ENCODE results near the gene SPECC1.
"Not testable (repeated sequence)": the region's sequence is repeated elsewhere in the genome, so short reads cannot be mapped to it uniquely, and the experiment has no call there.

Gene SPECC1

GRCh38 chr17:20315311-20315710 is 306.2 kb downstream of the SPECC1 start:
- no peaks in the 10 kb centered on the region for H3K27me3 ChIP-seq (ENCODE audit: insufficient read depth, low read length)
- no peak overlapping the region for H3K14ac ChIP-seq (ENCODE audit: low read length)
- H2BK120ac ChIP-seq (ENCODE audit: insufficient read depth, low read length, poor library complexity) = no peak overlapping the region
- no peak overlapping the region for H3K4me3 ChIP-seq (ENCODE audit: low read depth, low read length)
- no peak overlapping the region for H3K4ac ChIP-seq (ENCODE audit: low read depth, low read length)
- no peak for DNase-seq
- no peak overlapping the region for H3K27ac ChIP-seq (ENCODE audit: low read depth, low read length)
- H4K8ac ChIP-seq (ENCODE audit: low read depth, low read length) = no peak overlapping the region
- no peak overlapping the region for H3K9ac ChIP-seq (ENCODE audit: low read length)
- no peaks in the 10 kb centered on the region for H3K79me1 ChIP-seq (ENCODE audit: low read length)
- H2AFZ ChIP-seq (ENCODE audit: insufficient read depth, low read length, poor library complexity) = no peak overlapping the region
- H4K91ac ChIP-seq (ENCODE audit: low read depth, low read length) = no peak overlapping the region
- H3K36me3 ChIP-seq (ENCODE audit: control insufficient read depth in 1 of 2, insufficient read depth in 2 of 2, low read length in 2 of 2) = peaks cover 32 to 41% of the 10 kb centered on the region in 2 experiments
- H2AK5ac ChIP-seq (ENCODE audit: low read length) = no peak overlapping the region
- peaks cover 3% of the 10 kb centered on the region for H3K9me3 ChIP-seq (ENCODE audit: insufficient read depth, low read depth, low read length)
- no peaks in the 10 kb centered on the region for H3K79me2 ChIP-seq (ENCODE audit: control insufficient read depth, insufficient read depth, low read length, poor library complexity)
- no peak overlapping the region for H3K23ac ChIP-seq (ENCODE audit: low read length)
- H2BK12ac ChIP-seq (ENCODE audit: low read length) = no peak overlapping the region
- no peak overlapping the region for H2BK5ac ChIP-seq (ENCODE audit: low read depth, low read length, poor library complexity)
- H4K12ac ChIP-seq (ENCODE audit: low read depth, low read length) = no peak overlapping the region
- no CpG with 5 or more reads among the region's 10 CpGs for WGBS (ENCODE audit: extremely low coverage, insufficient coverage, insufficient read length)
- no peaks in the 10 kb centered on the region for H3K4me1 ChIP-seq (ENCODE audit: control insufficient read depth in 1 of 2, insufficient read depth in 2 of 2, low read length in 2 of 2)
- H3K4me2 ChIP-seq (ENCODE audit: low read length) = no peak overlapping the region
- H3K18ac ChIP-seq (ENCODE audit: low read length) = no peak overlapping the region

- no peaks in the 10 kb centered on the region for H3K79me2 ChIP-seq (ENCODE audit: control insufficient read depth, insufficient read depth, low read length, poor library complexity)
- H2AK5ac ChIP-seq (ENCODE audit: low read length) = no peak overlapping the region
- H3K9ac ChIP-seq (ENCODE audit: low read length) = no peak overlapping the region
- H4K8ac ChIP-seq (ENCODE audit: low read depth, low read length) = no peak overlapping the region
- no peak overlapping the region for H3K27ac ChIP-seq (ENCODE audit: low read depth, low read length)
- H3K79me1 ChIP-seq (ENCODE audit: low read length) = no peaks in the 10 kb centered on the region
- no peak overlapping the region for H2BK5ac ChIP-seq (ENCODE audit: low read depth, low read length, poor library complexity)
- H3K4me2 ChIP-seq (ENCODE audit: low read length) = no peak overlapping the region
- H3K18ac ChIP-seq (ENCODE audit: low read length) = no peak overlapping the region
- H4K91ac ChIP-seq (ENCODE audit: low read depth, low read length) = no peak overlapping the region
- H3K4me3 ChIP-seq (ENCODE audit: low read depth, low read length) = no peak overlapping the region
- H3K14ac ChIP-seq (ENCODE audit: low read length) = no peak overlapping the region
- H3K23ac ChIP-seq (ENCODE audit: low read length) = no peak overlapping the region
- H3K9me3 ChIP-seq (ENCODE audit: insufficient read depth, low read depth, low read length) = peaks cover 2% of the 10 kb centered on the region
- no peaks in the 10 kb centered on the region for H3K4me1 ChIP-seq (ENCODE audit: control insufficient read depth in 1 of 2, insufficient read depth in 2 of 2, low read length in 2 of 2)
- no CpG with 5 or more reads among the region's 4 CpGs for WGBS (ENCODE audit: extremely low coverage, insufficient coverage, insufficient read length)
- H2AFZ ChIP-seq (ENCODE audit: insufficient read depth, low read length, poor library complexity) = no peak overlapping the region
- peaks cover 29 to 37% of the 10 kb centered on the region in 2 experiments for H3K36me3 ChIP-seq (ENCODE audit: control insufficient read depth in 1 of 2, insufficient read depth in 2 of 2, low read length in 2 of 2)
- H3K27me3 ChIP-seq (ENCODE audit: insufficient read depth, low read length) = no peaks in the 10 kb centered on the region
- DNase-seq = peak in 1 of 2 donors; percentile 26
- no peak overlapping the region for H4K12ac ChIP-seq (ENCODE audit: low read depth, low read length)
- no peak overlapping the region for H2BK12ac ChIP-seq (ENCODE audit: low read length)
- H2BK120ac ChIP-seq (ENCODE audit: insufficient read depth, low read length, poor library complexity) = no peak overlapping the region
- no peak overlapping the region for H3K4ac ChIP-seq (ENCODE audit: low read depth, low read length)
Observed at GRCh38 chr17:20315821-20316220, 306.7 kb downstream of the SPECC1 start.

GRCh38 chr17:20320535-20321229 is 311.5 kb downstream of the SPECC1 start:
- H3K9me3 ChIP-seq (ENCODE audit: insufficient read depth, low read depth, low read length); H3K27ac ChIP-seq (ENCODE audit: low read depth, low read length); H3K36me3 ChIP-seq (ENCODE audit: control insufficient read depth in 1 of 2, insufficient read depth in 2 of 2, low read length in 2 of 2); H3K79me1 ChIP-seq (ENCODE audit: low read length); H3K4me3 ChIP-seq (ENCODE audit: low read depth, low read length); H3K4ac ChIP-seq (ENCODE audit: low read depth, low read length); H4K8ac ChIP-seq (ENCODE audit: low read depth, low read length); H3K14ac ChIP-seq (ENCODE audit: low read length); H2BK12ac ChIP-seq (ENCODE audit: low read length); H3K79me2 ChIP-seq (ENCODE audit: control insufficient read depth, insufficient read depth, low read length, poor library complexity); H2BK120ac ChIP-seq (ENCODE audit: insufficient read depth, low read length, poor library complexity); H4K91ac ChIP-seq (ENCODE audit: low read depth, low read length); H3K9ac ChIP-seq (ENCODE audit: low read length); H2AFZ ChIP-seq (ENCODE audit: insufficient read depth, low read length, poor library complexity); H3K18ac ChIP-seq (ENCODE audit: low read length); H4K12ac ChIP-seq (ENCODE audit: low read depth, low read length); H3K23ac ChIP-seq (ENCODE audit: low read length); H2AK5ac ChIP-seq (ENCODE audit: low read length); H3K4me1 ChIP-seq (ENCODE audit: control insufficient read depth in 1 of 2, insufficient read depth in 2 of 2, low read length in 2 of 2); H2BK5ac ChIP-seq (ENCODE audit: low read depth, low read length, poor library complexity); H3K27me3 ChIP-seq (ENCODE audit: insufficient read depth, low read length): not testable (repeated sequence)
- peak overlapping the region; percentile 43 for H3K4me2 ChIP-seq (ENCODE audit: low read length)
- DNase-seq = peak; percentile 89 to 90
- WGBS (ENCODE audit: extremely low coverage, insufficient coverage, insufficient read length) = no CpG with 5 or more reads among the region's 47 CpGs

GRCh38 chr17:20321357-20321756 is 312.2 kb downstream of the SPECC1 start:
- H3K4ac ChIP-seq (ENCODE audit: low read depth, low read length); H3K23ac ChIP-seq (ENCODE audit: low read length); H3K9ac ChIP-seq (ENCODE audit: low read length); H3K27me3 ChIP-seq (ENCODE audit: insufficient read depth, low read length); H3K4me2 ChIP-seq (ENCODE audit: low read length); H3K9me3 ChIP-seq (ENCODE audit: insufficient read depth, low read depth, low read length); H3K18ac ChIP-seq (ENCODE audit: low read length); H2AK5ac ChIP-seq (ENCODE audit: low read length); H2BK120ac ChIP-seq (ENCODE audit: insufficient read depth, low read length, poor library complexity); H2BK12ac ChIP-seq (ENCODE audit: low read length); H3K4me1 ChIP-seq (ENCODE audit: control insufficient read depth in 1 of 2, insufficient read depth in 2 of 2, low read length in 2 of 2); H3K79me2 ChIP-seq (ENCODE audit: control insufficient read depth, insufficient read depth, low read length, poor library complexity); H4K91ac ChIP-seq (ENCODE audit: low read depth, low read length); H4K12ac ChIP-seq (ENCODE audit: low read depth, low read length); H3K79me1 ChIP-seq (ENCODE audit: low read length); H2BK5ac ChIP-seq (ENCODE audit: low read depth, low read length, poor library complexity); H3K36me3 ChIP-seq (ENCODE audit: control insufficient read depth in 1 of 2, insufficient read depth in 2 of 2, low read length in 2 of 2); H3K14ac ChIP-seq (ENCODE audit: low read length); H3K4me3 ChIP-seq (ENCODE audit: low read depth, low read length); H2AFZ ChIP-seq (ENCODE audit: insufficient read depth, low read length, poor library complexity); H3K27ac ChIP-seq (ENCODE audit: low read depth, low read length); H4K8ac ChIP-seq (ENCODE audit: low read depth, low read length): not testable (repeated sequence)
- DNase-seq = peak; percentile 51 to 66
- WGBS (ENCODE audit: extremely low coverage, insufficient coverage, insufficient read length) = no CpG with 5 or more reads among the region's 32 CpGs

Measured in trophoblast cell (in vitro differentiated cells and primary cell).